ENCODE measurements around the gene MTCH2. TPM values are rescaled to one million over a fixed set of nuclear protein-coding genes. Genes with fewer than 3 reads are reported as not detected.
"Not testable (repeated sequence)": the region's sequence is repeated elsewhere in the genome, so short reads cannot be mapped to it uniquely, and the experiment has no call there.

MTCH2 gene
- total RNA-seq, 6 experiments from 2014 or later = 132 to 163 (median 143) TPM

DNA sequence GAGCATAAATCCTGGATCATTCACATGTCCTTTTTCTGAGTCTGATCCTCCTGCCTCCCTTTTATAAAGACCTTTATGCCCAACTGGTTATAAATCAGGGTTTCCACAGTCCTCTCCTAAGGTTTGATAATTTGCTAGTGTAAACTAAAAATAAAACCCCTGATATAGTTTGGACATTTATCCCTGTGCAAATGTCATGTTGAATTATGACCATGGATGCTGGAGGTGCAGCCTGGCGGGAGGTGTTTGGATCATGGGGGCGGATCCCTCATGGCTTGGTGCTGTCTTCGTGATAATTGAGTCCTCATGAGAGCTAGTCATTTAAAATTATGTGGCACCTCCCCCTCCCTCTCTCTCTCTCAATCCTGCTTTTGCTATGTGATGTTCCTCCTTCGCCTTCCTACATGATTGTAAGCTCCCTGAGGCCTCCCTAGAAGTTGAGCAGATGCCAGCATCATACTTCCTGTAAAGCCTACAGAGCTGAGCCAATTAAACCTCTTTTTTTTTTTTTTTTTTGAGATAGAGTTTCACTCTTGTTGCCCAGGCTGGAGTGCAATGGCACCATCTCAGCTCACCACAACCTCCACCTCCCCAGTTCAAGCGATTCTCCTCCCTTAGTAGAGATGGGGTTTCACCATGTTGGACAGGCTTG, 9.6 kb upstream of the MTCH2 start:
- Mint-ChIP-seq H3K4me1 (ENCODE audit: low read depth) (no peaks in the 10 kb centered on the region), H3K27ac (no peak overlapping the region), H3K9me3 (peaks cover 18% of the 10 kb centered on the region), H3K27me3 (ENCODE audit: insufficient read depth) (peaks cover 7% of the 10 kb centered on the region), H3K36me3 (ENCODE audit: low read depth) (no peaks in the 10 kb centered on the region; the same call in 1 of the 2 replicates), H3K4me3 (no peak overlapping the region)
- TF ChIP-seq, protein P1, sequence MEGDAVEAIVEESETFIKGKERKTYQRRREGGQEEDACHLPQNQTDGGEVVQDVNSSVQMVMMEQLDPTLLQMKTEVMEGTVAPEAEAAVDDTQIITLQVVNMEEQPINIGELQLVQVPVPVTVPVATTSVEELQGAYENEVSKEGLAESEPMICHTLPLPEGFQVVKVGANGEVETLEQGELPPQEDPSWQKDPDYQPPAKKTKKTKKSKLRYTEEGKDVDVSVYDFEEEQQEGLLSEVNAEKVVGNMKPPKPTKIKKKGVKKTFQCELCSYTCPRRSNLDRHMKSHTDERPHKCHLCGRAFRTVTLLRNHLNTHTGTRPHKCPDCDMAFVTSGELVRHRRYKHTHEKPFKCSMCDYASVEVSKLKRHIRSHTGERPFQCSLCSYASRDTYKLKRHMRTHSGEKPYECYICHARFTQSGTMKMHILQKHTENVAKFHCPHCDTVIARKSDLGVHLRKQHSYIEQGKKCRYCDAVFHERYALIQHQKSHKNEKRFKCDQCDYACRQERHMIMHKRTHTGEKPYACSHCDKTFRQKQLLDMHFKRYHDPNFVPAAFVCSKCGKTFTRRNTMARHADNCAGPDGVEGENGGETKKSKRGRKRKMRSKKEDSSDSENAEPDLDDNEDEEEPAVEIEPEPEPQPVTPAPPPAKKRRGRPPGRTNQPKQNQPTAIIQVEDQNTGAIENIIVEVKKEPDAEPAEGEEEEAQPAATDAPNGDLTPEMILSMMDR (IDR thresholded peaks at IDR 0.05) = no peak
- no peak for DNase-seq

- Mint-ChIP-seq H3K27me3 (ENCODE audit: insufficient read depth) (peaks cover 9% of the 10 kb centered on the region), H3K4me3 (no peak overlapping the region), H3K36me3 (ENCODE audit: low read depth) (no peaks in the 10 kb centered on the region; the same call in 1 of the 2 replicates), H3K27ac (no peak overlapping the region), H3K9me3 (peaks cover 18% of the 10 kb centered on the region), H3K4me1 (ENCODE audit: low read depth) (no peaks in the 10 kb centered on the region)
- TF ChIP-seq, protein P1 (IDR thresholded peaks at IDR 0.05) = no peak
- no peak for DNase-seq
Observed at GRCh38 chr11:47649276-47649675, 6.9 kb upstream of the MTCH2 start.

DNA sequence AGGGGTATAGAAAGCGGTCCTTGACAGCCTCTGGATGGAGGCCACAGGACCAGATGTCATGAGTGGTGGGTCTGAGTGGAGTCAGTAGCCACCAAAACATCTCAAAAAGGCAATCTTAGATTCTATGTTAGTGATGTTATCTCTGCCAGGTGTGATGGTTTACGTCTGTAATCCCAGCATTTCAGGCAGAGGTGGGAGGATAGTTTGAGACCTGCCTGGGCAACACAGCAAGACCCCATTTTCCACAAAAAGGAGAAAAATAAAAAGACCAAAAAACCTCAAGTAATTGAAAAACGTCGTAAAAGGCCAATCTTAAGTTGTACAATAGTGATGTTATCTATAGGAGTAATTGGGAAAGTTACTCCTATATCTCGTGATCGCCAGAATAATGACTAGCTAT, 3.7 kb upstream of the MTCH2 start:
- TF ChIP-seq, protein P1 (IDR thresholded peaks at IDR 0.05) = no peak
- H3K27me3 Mint-ChIP-seq (ENCODE audit: insufficient read depth) = peaks cover 9% of the 10 kb centered on the region
- no peaks in the 10 kb centered on the region for H3K9me3 Mint-ChIP-seq
- DNase-seq = no peak
- peaks cover 7% of the 10 kb centered on the region for H3K36me3 Mint-ChIP-seq (ENCODE audit: low read depth)
- peaks cover 13% of the 10 kb centered on the region for H3K4me1 Mint-ChIP-seq (ENCODE audit: low read depth)
- H3K4me3 Mint-ChIP-seq = no peak overlapping the region
- no peak overlapping the region for H3K27ac Mint-ChIP-seq

- Mint-ChIP-seq H3K36me3 (ENCODE audit: low read depth) (peaks cover 7% of the 10 kb centered on the region), H3K27ac (no peak overlapping the region), H3K4me1 (ENCODE audit: low read depth) (peaks cover 18% of the 10 kb centered on the region), H3K9me3 (no peaks in the 10 kb centered on the region), H3K27me3 (ENCODE audit: insufficient read depth) (peaks cover 5% of the 10 kb centered on the region), H3K4me3 (no peak overlapping the region)
- DNase-seq = no peak
- TF ChIP-seq, protein P1 (IDR thresholded peaks at IDR 0.05) = no peak
Observed at GRCh38 chr11:47645500-47645899, 3.1 kb upstream of the MTCH2 start.

DNA sequence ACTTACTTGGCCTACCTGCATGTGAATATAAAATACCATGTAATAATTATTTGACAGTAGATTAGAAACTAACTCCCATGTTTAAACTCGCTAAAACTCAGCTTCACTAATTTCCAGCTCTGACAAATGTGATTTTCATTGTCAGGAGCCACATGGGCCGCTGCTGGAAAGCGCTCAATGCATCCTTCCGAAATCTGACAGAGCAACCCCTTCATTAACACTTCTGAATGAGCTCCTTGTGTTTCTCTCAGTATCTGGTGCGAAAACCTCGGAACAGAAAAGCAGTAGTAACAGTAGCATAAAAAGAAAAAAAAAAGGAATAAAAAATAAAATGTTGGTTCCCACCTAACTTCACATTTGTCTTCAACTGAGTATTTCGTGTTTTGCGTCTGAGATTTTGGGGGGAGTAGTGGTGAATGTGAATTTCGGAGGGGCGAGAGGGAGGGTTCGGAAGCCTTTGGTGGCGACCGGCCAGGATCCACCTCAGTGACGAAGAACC, 710 bp downstream of the MTCH2 start:
- H3K27me3 Mint-ChIP-seq (ENCODE audit: insufficient read depth) = peaks cover 5% of the 10 kb centered on the region; the same call in 1 of the 2 replicates
- H3K27ac Mint-ChIP-seq = peak overlapping the region; percentile 94
- peaks cover 15% of the 10 kb centered on the region for H3K36me3 Mint-ChIP-seq (ENCODE audit: low read depth)
- H3K4me1 Mint-ChIP-seq (ENCODE audit: low read depth) = peaks cover 20% of the 10 kb centered on the region
- TF ChIP-seq, protein P1 (IDR thresholded peaks at IDR 0.05) = no peak
- H3K4me3 Mint-ChIP-seq = peak overlapping the region; percentile 99
- no peaks in the 10 kb centered on the region for H3K9me3 Mint-ChIP-seq
- no peak for DNase-seq

DNA sequence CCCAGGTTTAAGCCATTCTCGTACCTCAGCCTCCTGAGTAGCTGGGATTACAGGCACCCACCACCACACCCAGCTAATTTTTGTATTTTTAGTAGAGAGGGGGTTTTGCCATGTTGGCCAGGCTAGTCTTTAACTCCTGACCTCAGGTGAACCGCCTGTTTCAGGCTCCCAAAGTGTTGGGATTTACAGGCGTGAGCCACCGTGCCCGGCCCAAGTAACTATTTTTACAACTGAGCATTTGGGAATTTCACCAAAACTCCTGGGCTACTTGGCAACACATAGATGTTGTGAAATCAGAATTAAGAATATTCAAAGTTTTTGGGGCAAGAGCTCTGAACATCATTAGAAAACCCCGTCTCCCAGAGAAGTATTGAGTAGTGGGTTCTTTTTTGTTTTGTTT, 1.9 kb downstream of the MTCH2 start:
- peaks cover 20% of the 10 kb centered on the region for H3K4me1 Mint-ChIP-seq (ENCODE audit: low read depth)
- H3K9me3 Mint-ChIP-seq; H3K27me3 Mint-ChIP-seq (ENCODE audit: insufficient read depth); DNase-seq; H3K27ac Mint-ChIP-seq: not testable (repeated sequence)
- peaks cover 15% of the 10 kb centered on the region for H3K36me3 Mint-ChIP-seq (ENCODE audit: low read depth)
- H3K4me3 Mint-ChIP-seq = peak overlapping the region; percentile 99

DNA sequence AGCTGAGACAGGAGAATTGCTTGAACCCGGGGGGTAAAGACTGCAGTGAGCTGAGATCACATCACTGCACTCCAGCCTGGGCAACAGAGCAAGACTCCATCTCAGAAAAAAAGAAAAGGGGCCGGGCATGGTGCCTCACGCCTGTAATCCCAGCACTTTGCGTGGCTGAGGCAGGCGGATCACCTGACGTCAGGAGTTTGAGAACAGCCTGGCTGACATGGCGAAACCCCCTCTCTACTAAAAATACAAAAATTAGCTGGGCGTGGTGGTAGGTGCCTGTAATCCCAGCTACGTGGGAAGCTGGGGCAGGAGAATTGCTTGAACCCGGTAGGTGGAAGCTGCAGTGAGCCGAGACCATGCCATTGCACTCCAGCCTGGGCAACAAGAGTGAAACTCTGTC, 6.0 kb downstream of the MTCH2 start:
- H3K9me3 Mint-ChIP-seq; H3K4me3 Mint-ChIP-seq; H3K4me1 Mint-ChIP-seq (ENCODE audit: low read depth); H3K27ac Mint-ChIP-seq; H3K27me3 Mint-ChIP-seq (ENCODE audit: insufficient read depth); DNase-seq: not testable (repeated sequence)
- peaks cover 23% of the 10 kb centered on the region for H3K36me3 Mint-ChIP-seq (ENCODE audit: low read depth)
